CD8-positive, alpha-beta memory T cell (primary cell): ENCODE data around the gene UTS2B. TPM values are rescaled to one million over a fixed set of nuclear protein-coding genes. Genes with fewer than 3 reads are reported as not detected.

ENCODE experiments used
- CTCF ChIA-PET: fragments of 350-600 bp; sonication (Branson Sonifier 250); formaldehyde crosslinking; loops from one replicate; lab custom pipeline; 2021; ENCODE audit warnings: antibody characterized with exemption; lab: Charles Lee
- POLR2A ChIA-PET: fragments of 350-600 bp; sonication (Branson Sonifier 250); formaldehyde crosslinking; loops from one replicate; lab custom pipeline; 2021; ENCODE audit warnings: antibody characterized with exemption; lab: Charles Lee
- DNase-seq, 5 donors: peaks; one replicate each; pipeline versions ENCODE4 v3.0.0 to v3.0.0-alpha.2; 2020 to 2022; ENCODE audit warnings: mixed read lengths in 1 of 5
- H3K27ac ChIP-seq: one replicate; pipeline ENCODE4 v1.7.0; 2013; ENCODE audit warnings: low read depth, mild to moderate bottlenecking, low read length, moderate library complexity
- H3K27me3 ChIP-seq: 2 replicates; pipeline ENCODE4 v1.7.0; 2013; ENCODE audit warnings: low read length, mild to moderate bottlenecking; ENCODE audit not compliant: insufficient read depth, poor library complexity, severe bottlenecking
- H3K36me3 ChIP-seq: 2 replicates; pipeline ENCODE4 v1.7.0; 2013; ENCODE audit warnings: mild to moderate bottlenecking, low read length, moderate library complexity; ENCODE audit not compliant: insufficient read depth
- H3K4me1 ChIP-seq: 2 replicates; pipeline ENCODE4 v1.7.0; 2013; ENCODE audit warnings: mild to moderate bottlenecking, low read length, moderate library complexity; ENCODE audit not compliant: insufficient read depth
- H3K4me3 ChIP-seq: 2 replicates; pipeline ENCODE4 v1.7.0; 2013; ENCODE audit warnings: mild to moderate bottlenecking, low read length
- H3K9me3 ChIP-seq: 2 replicates; pipeline ENCODE4 v1.7.0; 2013; ENCODE audit warnings: mild to moderate bottlenecking, low read length
- H3K27ac Mint-ChIP-seq, 8 donors: one replicate each; pipeline ENCODE4 v1.8.0; 2020 to 2021; ENCODE audit warnings: mixed read lengths in 8 of 8, mild to moderate bottlenecking in 6 of 8, inconsistent platforms in 3 of 8, moderate library complexity in 3 of 8
- H3K27me3 Mint-ChIP-seq, 2 donors: one replicate each; pipeline ENCODE4 v1.8.0; 2020 to 2021; ENCODE audit warnings: mixed read lengths in 2 of 2, mild to moderate bottlenecking in 1 of 2, moderate library complexity in 1 of 2
- H3K36me3 Mint-ChIP-seq, 3 donors: one replicate each; pipeline ENCODE4 v1.8.0; 2020 to 2021; ENCODE audit warnings: mixed read lengths in 3 of 3, inconsistent platforms in 1 of 3, mild to moderate bottlenecking in 1 of 3
- H3K4me1 Mint-ChIP-seq, 3 donors: one replicate each; pipeline ENCODE4 v1.8.0; 2020 to 2021; ENCODE audit warnings: mixed read lengths in 3 of 3, inconsistent platforms in 1 of 3, mild to moderate bottlenecking in 1 of 3
- H3K4me3 Mint-ChIP-seq, 7 donors: one replicate each; pipeline ENCODE4 v1.8.0; 2020 to 2021; ENCODE audit warnings: mixed read lengths in 7 of 7, mild to moderate bottlenecking in 6 of 7, moderate library complexity in 4 of 7, inconsistent platforms in 2 of 7
- H3K9me3 Mint-ChIP-seq, 5 donors: one replicate each; pipeline ENCODE4 v1.8.0; 2020 to 2022; ENCODE audit warnings: mixed read lengths in 5 of 5, mild to moderate bottlenecking in 3 of 5, moderate library complexity in 2 of 5, inconsistent platforms in 1 of 5
- polyA plus RNA-seq: library from polyadenylated mRNA; unstranded; fragments of 300-500 nt; fragmentation: Illumina TruSeq; gene quantifications from one replicate; pipeline ENCODE4 v1.2.3, GENCODE V29; 2021
- total RNA-seq, 2 experiments: library from RNA; stranded (reverse); gene quantifications; one replicate each; pipeline ENCODE4 v1.2.3, GENCODE V29; 2021

The UTS2B gene
- total and polyA plus RNA-seq, 3 experiments from 2014 or later = not detected

- POLR2A ChIA-PET = no interaction called here
- no peak overlapping the region for H3K27ac ChIP-seq
Observed at GRCh38 chr3:191261304-191261638, 69.1 kb downstream of the UTS2B start.

DNA sequence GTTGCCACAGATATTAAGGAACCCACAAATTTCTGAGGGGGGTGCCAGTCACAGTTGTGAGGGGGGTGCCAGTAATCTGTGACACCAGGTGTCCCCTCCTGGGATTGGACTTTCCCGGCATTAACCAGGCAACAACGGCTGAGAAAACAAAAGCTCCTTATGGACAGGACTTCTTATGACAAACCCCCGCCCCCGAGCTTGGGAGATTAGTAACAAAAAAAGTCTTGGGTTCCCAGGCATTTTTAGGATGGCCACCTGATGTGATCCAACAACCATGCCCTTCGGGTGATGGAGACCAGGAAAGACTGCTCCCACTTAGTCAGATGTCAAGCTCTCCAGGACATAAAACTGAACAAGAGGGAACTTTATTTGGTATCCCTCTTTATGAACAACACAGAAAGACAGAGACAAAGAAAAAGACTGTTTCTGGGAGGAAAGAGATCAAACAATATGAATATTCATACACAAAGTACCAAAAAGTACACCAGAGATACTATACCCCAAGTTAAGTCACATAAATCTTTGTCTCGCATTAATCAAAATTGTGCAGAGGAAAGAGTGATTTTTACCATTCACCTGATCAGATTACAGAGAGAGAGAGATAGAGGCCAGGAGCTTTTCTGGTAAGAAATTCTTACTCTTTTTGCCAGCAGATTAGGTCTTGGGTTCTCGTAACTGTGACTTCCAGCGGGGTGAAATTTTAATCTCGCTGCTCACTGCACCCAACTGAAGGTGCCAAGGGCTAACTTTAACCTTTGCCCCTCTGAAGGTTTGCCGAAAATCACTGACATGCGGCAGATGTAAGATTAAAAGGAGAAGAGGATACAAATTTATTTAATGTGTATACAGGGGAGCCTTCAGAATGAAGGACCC, 69.7 kb downstream of the UTS2B start:
- Mint-ChIP-seq H3K27me3 (peaks cover 0 to 2% of the 10 kb centered on the region in 2 donors), H3K9me3 (peaks cover 0 to 5% (median 0%) of the 10 kb centered on the region in 5 donors), H3K27ac (no peak overlapping the region), H3K4me3 (no peak overlapping the region), H3K4me1 (peaks cover 0 to 3% (median 2%) of the 10 kb centered on the region in 3 donors), H3K36me3 (no peaks in the 10 kb centered on the region)
- ChIA-PET CTCF (no interaction called here), POLR2A (no interaction called here)
- Histone ChIP-seq H3K9me3 (no peaks in the 10 kb centered on the region), H3K27ac (no peak overlapping the region), H3K4me3 (no peak overlapping the region), H3K36me3 (no peaks in the 10 kb centered on the region), H3K4me1 (no peaks in the 10 kb centered on the region), H3K27me3 (no peaks in the 10 kb centered on the region)
- no peak for DNase-seq

More at GRCh38 chr3:191261304-191261638, 69.1 kb downstream of the UTS2B start:
- no peak overlapping the region for H3K4me3 Mint-ChIP-seq
- H3K4me3 ChIP-seq = no peak overlapping the region
- CTCF ChIA-PET = no interaction called here
- peaks cover 0 to 5% (median 0%) of the 10 kb centered on the region in 5 donors for H3K9me3 Mint-ChIP-seq
- no peak for DNase-seq
- H3K9me3 ChIP-seq = no peaks in the 10 kb centered on the region
- H3K4me1 Mint-ChIP-seq = peaks cover 0 to 3% (median 2%) of the 10 kb centered on the region in 3 donors
- no peak overlapping the region for H3K27ac Mint-ChIP-seq
- H3K27me3 ChIP-seq = no peaks in the 10 kb centered on the region
- peaks cover 0 to 2% of the 10 kb centered on the region in 2 donors for H3K27me3 Mint-ChIP-seq
- H3K4me1 ChIP-seq = no peaks in the 10 kb centered on the region
- no peaks in the 10 kb centered on the region for H3K36me3 Mint-ChIP-seq
- no peaks in the 10 kb centered on the region for H3K36me3 ChIP-seq

DNA sequence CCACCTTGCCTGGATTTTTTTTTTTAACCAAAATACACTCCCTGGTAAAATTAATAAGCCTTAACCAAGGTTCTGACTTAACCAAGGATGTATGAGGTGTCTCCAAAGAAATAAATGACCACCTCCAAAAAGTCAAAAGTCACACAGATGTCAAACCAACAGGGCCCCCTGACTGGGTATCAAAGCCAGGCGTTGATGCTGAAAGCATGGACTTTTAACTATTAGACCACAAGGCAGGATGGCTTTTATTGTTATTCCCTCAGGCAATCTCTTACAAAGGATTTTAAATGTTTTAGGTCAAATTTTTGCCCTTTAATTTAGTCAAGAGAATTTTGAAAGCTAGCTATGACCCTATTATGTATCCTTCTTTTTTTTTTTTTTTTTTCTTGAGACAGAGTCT, 70.8 kb downstream of the UTS2B start:
- H3K36me3 ChIP-seq = no peaks in the 10 kb centered on the region
- Mint-ChIP-seq H3K27me3 (peaks cover 0 to 2% of the 10 kb centered on the region in 2 donors), H3K4me3 (no peak overlapping the region), H3K36me3 (no peaks in the 10 kb centered on the region), H3K4me1 (peaks cover 0 to 3% (median 2%) of the 10 kb centered on the region in 3 donors), H3K27ac (no peak overlapping the region), H3K9me3 (peaks cover 0 to 5% (median 0%) of the 10 kb centered on the region in 5 donors)
- no peak overlapping the region for H3K27ac ChIP-seq
- POLR2A ChIA-PET = no interaction called here
- H3K9me3 ChIP-seq = no peaks in the 10 kb centered on the region
- no peaks in the 10 kb centered on the region for H3K4me1 ChIP-seq
- H3K4me3 ChIP-seq = no peak overlapping the region
- DNase-seq = no peak
- no peaks in the 10 kb centered on the region for H3K27me3 ChIP-seq
- CTCF ChIA-PET = no interaction called here

DNA sequence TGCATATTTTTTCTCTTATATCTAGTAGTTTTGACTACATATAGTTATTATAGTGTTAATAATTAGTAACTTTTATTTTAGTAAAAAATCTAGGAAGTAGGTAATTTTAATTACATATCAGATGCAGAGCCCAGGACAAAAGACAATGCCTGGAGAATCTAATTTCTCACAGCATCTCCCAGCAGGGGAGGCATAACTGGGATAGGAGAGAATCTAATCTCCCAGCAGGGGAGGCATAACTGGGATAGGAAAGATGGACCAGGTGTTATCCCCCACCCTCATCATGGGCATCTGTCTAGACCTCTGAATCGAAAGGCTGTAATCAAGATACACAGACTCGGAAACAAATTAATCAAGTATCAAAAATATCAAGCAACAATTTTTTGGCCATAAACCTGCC, 73.0 kb downstream of the UTS2B start:
- H3K4me1 ChIP-seq = no peaks in the 10 kb centered on the region

GRCh38 chr3:191256405-191256804, 73.9 kb downstream of the UTS2B start:
- no peaks in the 10 kb centered on the region for H3K9me3 ChIP-seq
- Mint-ChIP-seq H3K36me3 (no peaks in the 10 kb centered on the region), H3K27me3 (peaks cover 0 to 2% of the 10 kb centered on the region in 2 donors), H3K4me3 (no peak overlapping the region), H3K27ac (no peak overlapping the region), H3K9me3 (peaks cover 0 to 14% (median 0%) of the 10 kb centered on the region in 5 donors), H3K4me1 (peaks cover 0 to 6% (median 0%) of the 10 kb centered on the region in 3 donors)
- DNase-seq = no peak
- ChIA-PET CTCF (no interaction called here), POLR2A (no interaction called here)
- H3K4me3 ChIP-seq = no peak overlapping the region
- no peaks in the 10 kb centered on the region for H3K27me3 ChIP-seq
- H3K4me1 ChIP-seq = no peaks in the 10 kb centered on the region
- no peak overlapping the region for H3K27ac ChIP-seq
- H3K36me3 ChIP-seq = no peaks in the 10 kb centered on the region

More for the DNA sequence above, 73.0 kb downstream of the UTS2B start:
- H3K27me3 Mint-ChIP-seq = peaks cover 0 to 2% of the 10 kb centered on the region in 2 donors
- no peak overlapping the region for H3K4me3 ChIP-seq
- no peaks in the 10 kb centered on the region for H3K36me3 Mint-ChIP-seq
- no peak overlapping the region for H3K27ac ChIP-seq
- ChIA-PET POLR2A (no interaction called here), CTCF (no interaction called here)
- no peak for DNase-seq
- H3K36me3 ChIP-seq = no peaks in the 10 kb centered on the region
- H3K27me3 ChIP-seq = no peaks in the 10 kb centered on the region
- H3K9me3 ChIP-seq = no peaks in the 10 kb centered on the region
- H3K4me3 Mint-ChIP-seq = no peak overlapping the region
- H3K9me3 Mint-ChIP-seq = peaks cover 0 to 14% (median 0%) of the 10 kb centered on the region in 5 donors
- H3K27ac Mint-ChIP-seq = no peak overlapping the region
- peaks cover 0 to 6% (median 0%) of the 10 kb centered on the region in 3 donors for H3K4me1 Mint-ChIP-seq

DNA sequence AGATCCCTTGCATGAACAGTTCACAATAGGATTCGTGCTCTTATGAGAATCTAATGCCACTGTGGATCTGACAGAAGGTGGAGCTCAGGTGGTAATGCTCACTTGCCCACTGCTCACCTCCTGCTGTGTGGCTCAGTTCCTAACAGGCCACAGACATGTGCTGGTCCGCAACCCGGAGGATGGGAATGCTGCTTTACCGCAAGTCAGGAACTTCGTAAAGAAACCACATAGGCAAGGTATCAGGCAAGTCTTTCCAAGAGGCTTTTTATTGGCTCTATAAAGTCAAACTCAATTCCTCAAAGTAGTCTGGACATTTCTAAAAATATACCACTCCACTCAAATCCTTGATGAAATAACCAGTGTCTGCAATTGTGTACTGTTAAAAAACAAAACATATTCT, 75.2 kb downstream of the UTS2B start:
- Mint-ChIP-seq H3K4me1 (peaks cover 0 to 6% (median 0%) of the 10 kb centered on the region in 3 donors), H3K27ac (no peak overlapping the region), H3K4me3 (no peak overlapping the region), H3K27me3 (no peaks in the 10 kb centered on the region), H3K36me3 (no peaks in the 10 kb centered on the region), H3K9me3 (peaks cover 0 to 14% (median 0%) of the 10 kb centered on the region in 5 donors)
- H3K27me3 ChIP-seq = no peaks in the 10 kb centered on the region
- ChIA-PET CTCF (no interaction called here), POLR2A (no interaction called here)
- no peak for DNase-seq
- no peak overlapping the region for H3K27ac ChIP-seq
- H3K9me3 ChIP-seq = no peaks in the 10 kb centered on the region
- no peaks in the 10 kb centered on the region for H3K4me1 ChIP-seq
- H3K36me3 ChIP-seq = no peaks in the 10 kb centered on the region
- no peak overlapping the region for H3K4me3 ChIP-seq

- H3K27me3 ChIP-seq = no peaks in the 10 kb centered on the region
- no peaks in the 10 kb centered on the region for H3K9me3 ChIP-seq
- CTCF ChIA-PET = no interaction called here
- Mint-ChIP-seq H3K36me3 (no peaks in the 10 kb centered on the region), H3K9me3 (peaks cover 0 to 14% (median 0%) of the 10 kb centered on the region in 5 donors), H3K27ac (no peak overlapping the region), H3K4me1 (peaks cover 0 to 6% (median 0%) of the 10 kb centered on the region in 3 donors), H3K4me3 (no peak overlapping the region), H3K27me3 (no peaks in the 10 kb centered on the region)
- H3K4me1 ChIP-seq = no peaks in the 10 kb centered on the region
- no peak overlapping the region for H3K4me3 ChIP-seq
- H3K36me3 ChIP-seq = no peaks in the 10 kb centered on the region
- H3K27ac ChIP-seq = no peak overlapping the region
- DNase-seq = no peak
- POLR2A ChIA-PET = no interaction called here
Observed at GRCh38 chr3:191254098-191254873, 76.0 kb downstream of the UTS2B start.
